K562 (cell line): ENCODE data around the gene SFT2D2. TPM values are rescaled to one million over a fixed set of nuclear protein-coding genes. Genes with fewer than 3 reads are reported as not detected.

ENCODE experiments used
- ARID1B ChIP-seq: fragments of 450-650 bp; IDR thresholded peaks from 2 replicates; pipeline ENCODE4 v1.6.1; 2016; ENCODE audit warnings: antibody characterized with exemption, mild to moderate bottlenecking, inconsistent platforms
- ATF4 ChIP-seq: fragments of 450-650 bp; formaldehyde crosslinking; IDR thresholded peaks from 2 replicates; pipeline ENCODE4 v1.4.0; 2022; ENCODE audit warnings: mild to moderate bottlenecking, moderate library complexity
- GATA2 ChIP-seq: sonication (generic); formaldehyde crosslinking; IDR thresholded peaks from 2 replicates; pipeline ENCODE4 v1.4.0; 2020; ENCODE audit warnings: mild to moderate bottlenecking, missing genetic modification reagents
- MTA2 ChIP-seq: fragments of 450-650 bp; IDR thresholded peaks from 2 replicates; pipeline ENCODE4 v1.6.1; 2016; ENCODE audit warnings: low read depth
- NFATC3 ChIP-seq: fragments of 450-650 bp; IDR thresholded peaks from 2 replicates; pipeline ENCODE4 v1.6.1; 2017; ENCODE audit warnings: mild to moderate bottlenecking
- SIN3B ChIP-seq: fragments of 450-650 bp; IDR thresholded peaks from 2 replicates; pipeline ENCODE4 v1.6.1; 2017; ENCODE audit warnings: low read depth, mild to moderate bottlenecking, moderate library complexity
- SMARCC2 ChIP-seq: fragments of 450-650 bp; IDR thresholded peaks from 2 replicates; pipeline ENCODE4 v1.6.1; 2017; ENCODE audit warnings: antibody characterized with exemption, moderate library complexity, mild to moderate bottlenecking, low read depth
- ZNF354B ChIP-seq: fragments of 250-450 bp; sonication (Bioruptor Pico); IDR thresholded peaks from 2 replicates; pipeline ENCODE4 v1.4.0; 2020
- ZNF696 ChIP-seq: fragments of 250-450 bp; sonication (Bioruptor Pico); conservative IDR thresholded peaks from 2 replicates; pipeline ENCODE4 v1.4.0; 2020; ENCODE audit warnings: mild to moderate bottlenecking, moderate library complexity
- ZNF830 ChIP-seq: fragments of 250-450 bp; sonication (Bioruptor Pico); IDR thresholded peaks from 2 replicates; pipeline ENCODE4 v1.5.0; 2021; ENCODE audit warnings: mild to moderate bottlenecking
- polyA plus RNA-seq, 8 experiments: library from polyadenylated mRNA; depleted of rRNA in 4 of 8; stranded (reverse) in 5 of 8; unstranded in 3 of 8; fragments of >200 nt; fragmentation: Nextera tagmentation in 2 of 8; fragmentation: Illumina TruSeq in 1 of 8; extraction: Ambion mirVana in 2 of 8; extraction: Trizol in 1 of 8; gene quantifications; 2 replicates each; pipeline versions ENCODE4 v1.2.1 to v1.2.3, GENCODE V29; 2011 to 2014; ENCODE audit warnings: inconsistent platforms in 1 of 8, missing spikeins in 1 of 8
- total RNA-seq, 7 experiments: library from RNA; depleted of rRNA in 6 of 7; stranded (reverse); fragments of >200 nt in 6 of 7; fragmentation: Illumina TruSeq in 2 of 7; extraction: Trizol in 2 of 7; gene quantifications; 2 replicates each; pipeline versions ENCODE4 v1.2.1 to v1.2.3, GENCODE V29; 2011 to 2021; ENCODE audit warnings: low replicate concordance in 1 of 7
- TF ChIP-seq, protein P1 (sequence below), 3 experiments: fragments of 200-800 bp in 1 of 3; fragments of 250-450 bp in 1 of 3; fragments of 450-650 bp in 1 of 3; sonication (Bioruptor Pico) in 1 of 3; sonication (Bioruptor generic) in 1 of 3; formaldehyde crosslinking in 1 of 3; IDR thresholded peaks; 2 replicates each; pipeline versions ENCODE4 v1.6.1 to v1.8.0; 2016 to 2022; ENCODE audit warnings: mild to moderate bottlenecking in 2 of 3, missing genetic modification characterization in 2 of 3, missing compliant biosample characterization in 1 of 3, moderate library complexity in 1 of 3
- TF ChIP-seq, protein P2 (sequence below): fragments of 200-600 bp; sonication (generic); IDR thresholded peaks from one replicate; pipeline ENCODE4 v1.6.1; 2012; ENCODE audit warnings: mild to moderate bottlenecking, low read depth, low read length, inconsistent platforms

SFT2D2 gene
- total and polyA plus RNA-seq, 9 of the 15 experiments (the other 6 are each of a cell fraction or from before 2014, with no cell fraction given) = 3.4 to 50.1 (median 21.6) TPM

DNA sequence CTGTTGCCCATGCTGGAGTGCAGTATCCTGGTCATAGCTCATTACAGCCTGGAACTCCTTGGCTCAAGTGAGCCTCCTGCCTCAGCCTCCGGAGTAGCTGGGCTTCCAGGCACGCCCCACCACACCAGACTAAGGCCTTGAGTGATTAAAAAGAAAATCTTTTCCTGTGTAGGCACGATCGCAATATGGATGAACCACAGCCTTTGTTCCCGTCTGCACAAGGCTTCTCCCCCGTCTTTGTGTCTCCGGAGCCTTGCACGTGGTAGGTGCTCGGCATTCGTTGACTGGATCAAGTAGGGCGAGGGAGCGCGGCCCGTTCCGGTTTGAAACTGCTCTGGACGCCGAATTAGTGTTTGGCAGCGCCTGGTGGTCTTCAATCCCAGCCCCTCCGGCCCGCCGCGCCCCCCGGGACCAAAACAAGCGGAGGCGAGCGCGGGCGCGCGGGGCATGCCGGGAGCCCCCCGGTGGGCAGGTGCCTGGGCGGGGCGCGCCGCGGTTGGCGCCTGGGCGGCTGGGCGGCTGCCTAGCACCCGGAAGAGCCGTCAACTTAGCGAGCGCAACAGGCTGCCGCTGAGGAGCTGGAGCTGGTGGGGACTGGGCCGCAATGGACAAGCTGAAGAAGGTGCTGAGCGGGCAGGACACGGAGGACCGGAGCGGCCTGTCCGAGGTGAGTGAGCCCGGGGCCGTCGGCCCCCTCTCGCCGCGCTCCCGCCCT is at the start of gene SFT2D2 (continued):
- TF ChIP-seq, protein P1, sequence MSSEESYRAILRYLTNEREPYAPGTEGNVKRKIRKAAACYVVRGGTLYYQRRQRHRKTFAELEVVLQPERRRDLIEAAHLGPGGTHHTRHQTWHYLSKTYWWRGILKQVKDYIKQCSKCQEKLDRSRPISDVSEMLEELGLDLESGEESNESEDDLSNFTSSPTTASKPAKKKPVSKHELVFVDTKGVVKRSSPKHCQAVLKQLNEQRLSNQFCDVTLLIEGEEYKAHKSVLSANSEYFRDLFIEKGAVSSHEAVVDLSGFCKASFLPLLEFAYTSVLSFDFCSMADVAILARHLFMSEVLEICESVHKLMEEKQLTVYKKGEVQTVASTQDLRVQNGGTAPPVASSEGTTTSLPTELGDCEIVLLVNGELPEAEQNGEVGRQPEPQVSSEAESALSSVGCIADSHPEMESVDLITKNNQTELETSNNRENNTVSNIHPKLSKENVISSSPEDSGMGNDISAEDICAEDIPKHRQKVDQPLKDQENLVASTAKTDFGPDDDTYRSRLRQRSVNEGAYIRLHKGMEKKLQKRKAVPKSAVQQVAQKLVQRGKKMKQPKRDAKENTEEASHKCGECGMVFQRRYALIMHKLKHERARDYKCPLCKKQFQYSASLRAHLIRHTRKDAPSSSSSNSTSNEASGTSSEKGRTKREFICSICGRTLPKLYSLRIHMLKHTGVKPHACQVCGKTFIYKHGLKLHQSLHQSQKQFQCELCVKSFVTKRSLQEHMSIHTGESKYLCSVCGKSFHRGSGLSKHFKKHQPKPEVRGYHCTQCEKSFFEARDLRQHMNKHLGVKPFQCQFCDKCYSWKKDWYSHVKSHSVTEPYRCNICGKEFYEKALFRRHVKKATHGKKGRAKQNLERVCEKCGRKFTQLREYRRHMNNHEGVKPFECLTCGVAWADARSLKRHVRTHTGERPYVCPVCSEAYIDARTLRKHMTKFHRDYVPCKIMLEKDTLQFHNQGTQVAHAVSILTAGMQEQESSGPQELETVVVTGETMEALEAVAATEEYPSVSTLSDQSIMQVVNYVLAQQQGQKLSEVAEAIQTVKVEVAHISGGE (CRISPR knock-in tag; IDR thresholded peaks at IDR 0.05) = peak in 1 of 3 experiments; percentile 81; a peak in 2 of 6 replicates
- TF ChIP-seq ZNF830 (CRISPR knock-in tag) (peak; percentile 67; the same call in 1 of the 2 replicates), ARID1B (peak; percentile 45), ATF4 (CRISPR knock-in tag) (peak; percentile 50), MTA2 (0 out of 2 replicates have a peak, but pooled peaks have one; percentile 8), ZNF696 (no peak), SIN3B (0 out of 2 replicates have a peak, but pooled peaks have one; percentile 51), GATA2 (CRISPR knock-in tag) (no peak), NFATC3 (no peak), SMARCC2 (no peak), ZNF354B (no peak)
- TF ChIP-seq, protein P2, sequence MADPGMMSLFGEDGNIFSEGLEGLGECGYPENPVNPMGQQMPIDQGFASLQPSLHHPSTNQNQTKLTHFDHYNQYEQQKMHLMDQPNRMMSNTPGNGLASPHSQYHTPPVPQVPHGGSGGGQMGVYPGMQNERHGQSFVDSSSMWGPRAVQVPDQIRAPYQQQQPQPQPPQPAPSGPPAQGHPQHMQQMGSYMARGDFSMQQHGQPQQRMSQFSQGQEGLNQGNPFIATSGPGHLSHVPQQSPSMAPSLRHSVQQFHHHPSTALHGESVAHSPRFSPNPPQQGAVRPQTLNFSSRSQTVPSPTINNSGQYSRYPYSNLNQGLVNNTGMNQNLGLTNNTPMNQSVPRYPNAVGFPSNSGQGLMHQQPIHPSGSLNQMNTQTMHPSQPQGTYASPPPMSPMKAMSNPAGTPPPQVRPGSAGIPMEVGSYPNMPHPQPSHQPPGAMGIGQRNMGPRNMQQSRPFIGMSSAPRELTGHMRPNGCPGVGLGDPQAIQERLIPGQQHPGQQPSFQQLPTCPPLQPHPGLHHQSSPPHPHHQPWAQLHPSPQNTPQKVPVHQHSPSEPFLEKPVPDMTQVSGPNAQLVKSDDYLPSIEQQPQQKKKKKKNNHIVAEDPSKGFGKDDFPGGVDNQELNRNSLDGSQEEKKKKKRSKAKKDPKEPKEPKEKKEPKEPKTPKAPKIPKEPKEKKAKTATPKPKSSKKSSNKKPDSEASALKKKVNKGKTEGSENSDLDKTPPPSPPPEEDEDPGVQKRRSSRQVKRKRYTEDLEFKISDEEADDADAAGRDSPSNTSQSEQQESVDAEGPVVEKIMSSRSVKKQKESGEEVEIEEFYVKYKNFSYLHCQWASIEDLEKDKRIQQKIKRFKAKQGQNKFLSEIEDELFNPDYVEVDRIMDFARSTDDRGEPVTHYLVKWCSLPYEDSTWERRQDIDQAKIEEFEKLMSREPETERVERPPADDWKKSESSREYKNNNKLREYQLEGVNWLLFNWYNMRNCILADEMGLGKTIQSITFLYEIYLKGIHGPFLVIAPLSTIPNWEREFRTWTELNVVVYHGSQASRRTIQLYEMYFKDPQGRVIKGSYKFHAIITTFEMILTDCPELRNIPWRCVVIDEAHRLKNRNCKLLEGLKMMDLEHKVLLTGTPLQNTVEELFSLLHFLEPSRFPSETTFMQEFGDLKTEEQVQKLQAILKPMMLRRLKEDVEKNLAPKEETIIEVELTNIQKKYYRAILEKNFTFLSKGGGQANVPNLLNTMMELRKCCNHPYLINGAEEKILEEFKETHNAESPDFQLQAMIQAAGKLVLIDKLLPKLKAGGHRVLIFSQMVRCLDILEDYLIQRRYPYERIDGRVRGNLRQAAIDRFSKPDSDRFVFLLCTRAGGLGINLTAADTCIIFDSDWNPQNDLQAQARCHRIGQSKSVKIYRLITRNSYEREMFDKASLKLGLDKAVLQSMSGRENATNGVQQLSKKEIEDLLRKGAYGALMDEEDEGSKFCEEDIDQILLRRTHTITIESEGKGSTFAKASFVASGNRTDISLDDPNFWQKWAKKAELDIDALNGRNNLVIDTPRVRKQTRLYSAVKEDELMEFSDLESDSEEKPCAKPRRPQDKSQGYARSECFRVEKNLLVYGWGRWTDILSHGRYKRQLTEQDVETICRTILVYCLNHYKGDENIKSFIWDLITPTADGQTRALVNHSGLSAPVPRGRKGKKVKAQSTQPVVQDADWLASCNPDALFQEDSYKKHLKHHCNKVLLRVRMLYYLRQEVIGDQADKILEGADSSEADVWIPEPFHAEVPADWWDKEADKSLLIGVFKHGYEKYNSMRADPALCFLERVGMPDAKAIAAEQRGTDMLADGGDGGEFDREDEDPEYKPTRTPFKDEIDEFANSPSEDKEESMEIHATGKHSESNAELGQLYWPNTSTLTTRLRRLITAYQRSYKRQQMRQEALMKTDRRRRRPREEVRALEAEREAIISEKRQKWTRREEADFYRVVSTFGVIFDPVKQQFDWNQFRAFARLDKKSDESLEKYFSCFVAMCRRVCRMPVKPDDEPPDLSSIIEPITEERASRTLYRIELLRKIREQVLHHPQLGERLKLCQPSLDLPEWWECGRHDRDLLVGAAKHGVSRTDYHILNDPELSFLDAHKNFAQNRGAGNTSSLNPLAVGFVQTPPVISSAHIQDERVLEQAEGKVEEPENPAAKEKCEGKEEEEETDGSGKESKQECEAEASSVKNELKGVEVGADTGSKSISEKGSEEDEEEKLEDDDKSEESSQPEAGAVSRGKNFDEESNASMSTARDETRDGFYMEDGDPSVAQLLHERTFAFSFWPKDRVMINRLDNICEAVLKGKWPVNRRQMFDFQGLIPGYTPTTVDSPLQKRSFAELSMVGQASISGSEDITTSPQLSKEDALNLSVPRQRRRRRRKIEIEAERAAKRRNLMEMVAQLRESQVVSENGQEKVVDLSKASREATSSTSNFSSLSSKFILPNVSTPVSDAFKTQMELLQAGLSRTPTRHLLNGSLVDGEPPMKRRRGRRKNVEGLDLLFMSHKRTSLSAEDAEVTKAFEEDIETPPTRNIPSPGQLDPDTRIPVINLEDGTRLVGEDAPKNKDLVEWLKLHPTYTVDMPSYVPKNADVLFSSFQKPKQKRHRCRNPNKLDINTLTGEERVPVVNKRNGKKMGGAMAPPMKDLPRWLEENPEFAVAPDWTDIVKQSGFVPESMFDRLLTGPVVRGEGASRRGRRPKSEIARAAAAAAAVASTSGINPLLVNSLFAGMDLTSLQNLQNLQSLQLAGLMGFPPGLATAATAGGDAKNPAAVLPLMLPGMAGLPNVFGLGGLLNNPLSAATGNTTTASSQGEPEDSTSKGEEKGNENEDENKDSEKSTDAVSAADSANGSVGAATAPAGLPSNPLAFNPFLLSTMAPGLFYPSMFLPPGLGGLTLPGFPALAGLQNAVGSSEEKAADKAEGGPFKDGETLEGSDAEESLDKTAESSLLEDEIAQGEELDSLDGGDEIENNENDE = no peak
